ENCODE results near the gene PAPOLA.

Gene PAPOLA

GRCh38 chr14:96554315-96554910 is 52.2 kb downstream of the PAPOLA start:
- no peak overlapping the region for H3K27ac ChIP-seq (ENCODE audit: low read depth, low read length)
- no peaks in the 10 kb centered on the region for H3K9me3 ChIP-seq (ENCODE audit: control insufficient read depth in 5 of 5, low read length in 5 of 5)
- no peak overlapping the region for H3K4me3 ChIP-seq (ENCODE audit: low read depth in 1 of 5, low read length in 5 of 5)
- no peaks in the 10 kb centered on the region for H3K4me1 ChIP-seq (ENCODE audit: control insufficient read depth in 5 of 5, insufficient read depth in 5 of 5, low read length in 5 of 5)
- no peak overlapping the region for H3K9ac ChIP-seq (ENCODE audit: low read length in 5 of 5)
- peaks cover 45 to 59% (median 48%) of the 10 kb centered on the region in 5 donors for H3K36me3 ChIP-seq (ENCODE audit: control insufficient read depth in 5 of 5, insufficient read depth in 5 of 5, low read length in 5 of 5)
- H3K27me3 ChIP-seq (ENCODE audit: control insufficient read depth in 5 of 5, insufficient read depth in 4 of 5, low read length in 5 of 5), result no peaks in the 10 kb centered on the region

GRCh38 chr14:96559571-96559970 is 57.4 kb downstream of the PAPOLA start:
- Histone ChIP-seq H3K9ac (ENCODE audit: low read length in 5 of 5) (no peak overlapping the region), H3K27ac (ENCODE audit: low read depth, low read length) (no peak overlapping the region), H3K9me3 (ENCODE audit: control insufficient read depth in 5 of 5, low read length in 5 of 5) (no peaks in the 10 kb centered on the region), H3K4me3 (ENCODE audit: low read depth in 1 of 5, low read length in 5 of 5) (no peak overlapping the region), H3K27me3 (ENCODE audit: control insufficient read depth in 5 of 5, insufficient read depth in 4 of 5, low read length in 5 of 5) (no peaks in the 10 kb centered on the region), H3K4me1 (ENCODE audit: control insufficient read depth in 5 of 5, insufficient read depth in 5 of 5, low read length in 5 of 5) (peaks cover 0 to 2% (median 0%) of the 10 kb centered on the region in 5 donors), H3K36me3 (ENCODE audit: control insufficient read depth in 5 of 5, insufficient read depth in 5 of 5, low read length in 5 of 5) (peaks cover 25 to 55% (median 35%) of the 10 kb centered on the region in 5 donors)

GRCh38 chr14:96564389-96564788 is 62.2 kb downstream of the PAPOLA start:
- H3K9me3 ChIP-seq (ENCODE audit: control insufficient read depth in 5 of 5, low read length in 5 of 5), result no peaks in the 10 kb centered on the region
- H3K27me3 ChIP-seq (ENCODE audit: control insufficient read depth in 5 of 5, insufficient read depth in 4 of 5, low read length in 5 of 5), result no peaks in the 10 kb centered on the region
- H3K4me1 ChIP-seq (ENCODE audit: control insufficient read depth in 5 of 5, insufficient read depth in 5 of 5, low read length in 5 of 5), result peaks cover 0 to 13% (median 5%) of the 10 kb centered on the region in 5 donors
- H3K4me3 ChIP-seq (ENCODE audit: low read depth in 1 of 5, low read length in 5 of 5), result no peak overlapping the region
- no peak overlapping the region for H3K27ac ChIP-seq (ENCODE audit: low read depth, low read length)
- no peak overlapping the region for H3K9ac ChIP-seq (ENCODE audit: low read length in 5 of 5)
- peaks cover 14 to 48% (median 37%) of the 10 kb centered on the region in 5 donors for H3K36me3 ChIP-seq (ENCODE audit: control insufficient read depth in 5 of 5, insufficient read depth in 5 of 5, low read length in 5 of 5)

GRCh38 chr14:96565811-96566210 is 63.6 kb downstream of the PAPOLA start:
- Histone ChIP-seq H3K36me3 (ENCODE audit: control insufficient read depth in 5 of 5, insufficient read depth in 5 of 5, low read length in 5 of 5) (peaks cover 13 to 43% (median 38%) of the 10 kb centered on the region in 5 donors), H3K27me3 (ENCODE audit: control insufficient read depth in 5 of 5, insufficient read depth in 4 of 5, low read length in 5 of 5) (no peaks in the 10 kb centered on the region)

GRCh38 chr14:96567289-96567899 is 65.2 kb downstream of the PAPOLA start:
- Histone ChIP-seq H3K27me3 (ENCODE audit: control insufficient read depth in 5 of 5, insufficient read depth in 4 of 5, low read length in 5 of 5) (no peaks in the 10 kb centered on the region), H3K9me3 (ENCODE audit: control insufficient read depth in 5 of 5, low read length in 5 of 5) (no peaks in the 10 kb centered on the region), H3K36me3 (ENCODE audit: control insufficient read depth in 5 of 5, insufficient read depth in 5 of 5, low read length in 5 of 5) (peaks cover 9 to 44% (median 34%) of the 10 kb centered on the region in 5 donors), H3K9ac (ENCODE audit: low read length in 5 of 5) (no peak overlapping the region), H3K4me1 (ENCODE audit: control insufficient read depth in 5 of 5, insufficient read depth in 5 of 5, low read length in 5 of 5) (peaks cover 0 to 13% (median 5%) of the 10 kb centered on the region in 5 donors), H3K27ac (ENCODE audit: low read depth, low read length) (no peak overlapping the region), H3K4me3 (ENCODE audit: low read depth in 1 of 5, low read length in 5 of 5) (no peak overlapping the region)

More at GRCh38 chr14:96565811-96566210, 63.6 kb downstream of the PAPOLA start:
- no peaks in the 10 kb centered on the region for H3K9me3 ChIP-seq (ENCODE audit: control insufficient read depth in 5 of 5, low read length in 5 of 5)
- H3K9ac ChIP-seq (ENCODE audit: low read length in 5 of 5), result no peak overlapping the region
- H3K4me3 ChIP-seq (ENCODE audit: low read depth in 1 of 5, low read length in 5 of 5), result no peak overlapping the region
- H3K4me1 ChIP-seq (ENCODE audit: control insufficient read depth in 5 of 5, insufficient read depth in 5 of 5, low read length in 5 of 5), result peaks cover 0 to 14% (median 5%) of the 10 kb centered on the region in 5 donors
- no peak overlapping the region for H3K27ac ChIP-seq (ENCODE audit: low read depth, low read length)

- Histone ChIP-seq H3K9me3 (ENCODE audit: control insufficient read depth in 5 of 5, low read length in 5 of 5) (no peaks in the 10 kb centered on the region), H3K27ac (ENCODE audit: low read depth, low read length) (no peak overlapping the region), H3K9ac (ENCODE audit: low read length in 5 of 5) (no peak overlapping the region), H3K4me3 (ENCODE audit: low read depth in 1 of 5, low read length in 5 of 5) (no peak overlapping the region), H3K36me3 (ENCODE audit: control insufficient read depth in 5 of 5, insufficient read depth in 5 of 5, low read length in 5 of 5) (peaks cover 9 to 41% (median 26%) of the 10 kb centered on the region in 5 donors), H3K27me3 (ENCODE audit: control insufficient read depth in 5 of 5, insufficient read depth in 4 of 5, low read length in 5 of 5) (no peaks in the 10 kb centered on the region), H3K4me1 (ENCODE audit: control insufficient read depth in 5 of 5, insufficient read depth in 5 of 5, low read length in 5 of 5) (peaks cover 0 to 12% (median 5%) of the 10 kb centered on the region in 5 donors)
Measured at GRCh38 chr14:96568621-96569020, 66.4 kb downstream of the PAPOLA start.

- H3K36me3 ChIP-seq (ENCODE audit: control insufficient read depth in 5 of 5, insufficient read depth in 5 of 5, low read length in 5 of 5), result peaks cover 0 to 19% (median 9%) of the 10 kb centered on the region in 5 donors
- H3K27me3 ChIP-seq (ENCODE audit: control insufficient read depth in 5 of 5, insufficient read depth in 4 of 5, low read length in 5 of 5), result no peaks in the 10 kb centered on the region
- no peak overlapping the region for H3K27ac ChIP-seq (ENCODE audit: low read depth, low read length)
- H3K4me3 ChIP-seq (ENCODE audit: low read depth in 1 of 5, low read length in 5 of 5), result no peak overlapping the region
- no peak overlapping the region for H3K9ac ChIP-seq (ENCODE audit: low read length in 5 of 5)
- no peaks in the 10 kb centered on the region for H3K9me3 ChIP-seq (ENCODE audit: control insufficient read depth in 5 of 5, low read length in 5 of 5)
- peaks cover 0 to 26% (median 12%) of the 10 kb centered on the region in 5 donors for H3K4me1 ChIP-seq (ENCODE audit: control insufficient read depth in 5 of 5, insufficient read depth in 5 of 5, low read length in 5 of 5)
Measured at GRCh38 chr14:96571311-96571710, 69.1 kb downstream of the PAPOLA start.

GRCh38 chr14:96573473-96574100 is 71.4 kb downstream of the PAPOLA start:
- peaks cover 0 to 25% (median 12%) of the 10 kb centered on the region in 5 donors for H3K4me1 ChIP-seq (ENCODE audit: control insufficient read depth in 5 of 5, insufficient read depth in 5 of 5, low read length in 5 of 5)
- no peak overlapping the region for H3K4me3 ChIP-seq (ENCODE audit: low read depth in 1 of 5, low read length in 5 of 5)
- no peaks in the 10 kb centered on the region for H3K27me3 ChIP-seq (ENCODE audit: control insufficient read depth in 5 of 5, insufficient read depth in 4 of 5, low read length in 5 of 5)
- no peaks in the 10 kb centered on the region for H3K9me3 ChIP-seq (ENCODE audit: control insufficient read depth in 5 of 5, low read length in 5 of 5)
- peaks cover 0 to 12% (median 3%) of the 10 kb centered on the region in 5 donors for H3K36me3 ChIP-seq (ENCODE audit: control insufficient read depth in 5 of 5, insufficient read depth in 5 of 5, low read length in 5 of 5)
- no peak overlapping the region for H3K9ac ChIP-seq (ENCODE audit: low read length in 5 of 5)
- H3K27ac ChIP-seq (ENCODE audit: low read depth, low read length), result no peak overlapping the region

GRCh38 chr14:96574171-96574632 is 72.0 kb downstream of the PAPOLA start:
- H3K9me3 ChIP-seq (ENCODE audit: control insufficient read depth in 5 of 5, low read length in 5 of 5), result no peaks in the 10 kb centered on the region
- no peak overlapping the region for H3K4me3 ChIP-seq (ENCODE audit: low read depth in 1 of 5, low read length in 5 of 5)
- H3K27ac ChIP-seq (ENCODE audit: low read depth, low read length), result no peak overlapping the region
- peaks cover 0 to 21% (median 8%) of the 10 kb centered on the region in 5 donors for H3K4me1 ChIP-seq (ENCODE audit: control insufficient read depth in 5 of 5, insufficient read depth in 5 of 5, low read length in 5 of 5)
- H3K36me3 ChIP-seq (ENCODE audit: control insufficient read depth in 5 of 5, insufficient read depth in 5 of 5, low read length in 5 of 5), result peaks cover 0 to 8% (median 3%) of the 10 kb centered on the region in 5 donors
- no peak overlapping the region for H3K9ac ChIP-seq (ENCODE audit: low read length in 5 of 5)
- H3K27me3 ChIP-seq (ENCODE audit: control insufficient read depth in 5 of 5, insufficient read depth in 4 of 5, low read length in 5 of 5), result no peaks in the 10 kb centered on the region
